GM12878 (cell line): ENCODE data around the gene QSOX1. TPM values are rescaled to one million over a fixed set of nuclear protein-coding genes. Genes with fewer than 3 reads are reported as not detected.

ENCODE experiments used
- ATAC-seq: fragments of 200-7000 bp; cut with Tn5 transposase; 3 replicates; pipeline ENCODE4 v1.9.1; 2020; ENCODE audit warnings: mild to moderate bottlenecking, moderate library complexity
- BruUV-seq: library from RNA; stranded (reverse); fragments of 400-500 nt; replicated peaks from 2 replicates; lab custom pipeline; 2021; lab: Mats Ljungman, UMichigan
- CTCF ChIA-PET: fragments of 300-600 bp; sonication (Branson Sonifier 250); formaldehyde crosslinking; extraction: SDS; loops from one replicate; lab custom pipeline; 2021; ENCODE audit warnings: inconsistent platforms; lab: Yijun Ruan, JAX
- POLR2A ChIA-PET: fragments of 350-600 bp; formaldehyde crosslinking; extraction: SDS; loops from one replicate; lab custom pipeline; 2021; ENCODE audit warnings: inconsistent platforms; lab: Charles Lee
- RAD21 ChIA-PET: fragments of 300-600 bp; sonication (Branson Sonifier 250); formaldehyde crosslinking; loops from one replicate; lab custom pipeline; 2023; ENCODE audit warnings: antibody characterized with exemption; ENCODE audit not compliant: unreplicated experiment; lab: Charles Lee
- SMC1A ChIA-PET: fragments of 300-600 bp; sonication (Branson Sonifier 250); formaldehyde crosslinking; loops from one replicate; lab custom pipeline; 2023; ENCODE audit not compliant: unreplicated experiment, uncharacterized antibody; lab: Charles Lee
- DNase-seq: peaks from one replicate; pipeline ENCODE4 v3.0.0-alpha.2; 2011; ENCODE audit warnings: low read depth, low spot score
- FAIRE-seq: peaks from 3 replicates; lab custom pipeline; 2011; peaks lifted over from hg19 to GRCh38; lab: Jason Lieb, UNC
- H2AFZ ChIP-seq: 2 replicates; pipeline ENCODE4 v1.6.0; 2011; ENCODE audit warnings: low read depth, low read length, control low read depth; ENCODE audit not compliant: control insufficient read depth
- H3K27ac ChIP-seq: 2 replicates; pipeline ENCODE4 v1.5.1; 2011; ENCODE audit warnings: control low read depth; ENCODE audit not compliant: control insufficient read depth, insufficient read depth
- H3K27me3 ChIP-seq, 2 experiments: replicated peaks in 1 of 2; 2 replicates each; pipeline versions ENCODE4 v1.6.0 to v1.6.1; 2011; ENCODE audit warnings: low read length in 1 of 2; ENCODE audit not compliant: control insufficient read depth in 2 of 2, insufficient read depth in 2 of 2
- H3K36me3 ChIP-seq, 2 experiments: 2 replicates each; pipeline ENCODE4 v1.5.1; 2011; ENCODE audit warnings: low read length in 1 of 2; ENCODE audit not compliant: control insufficient read depth in 2 of 2, insufficient read depth in 2 of 2
- H3K4me1 ChIP-seq: 2 replicates; pipeline ENCODE4 v1.6.1; 2011; ENCODE audit warnings: mild to moderate bottlenecking, low read length, moderate library complexity, mixed read lengths; ENCODE audit not compliant: control insufficient read depth, insufficient read depth
- H3K4me2 ChIP-seq: 2 replicates; pipeline ENCODE4 v1.6.0; 2011; ENCODE audit warnings: control low read depth; ENCODE audit not compliant: control insufficient read depth, insufficient read depth
- H3K4me3 ChIP-seq: fragments of 200-600 bp; sonication (generic); 2 replicates; pipeline ENCODE4 v1.5.1; 2016
- H3K79me2 ChIP-seq: 2 replicates; pipeline ENCODE4 v1.6.0; 2011; ENCODE audit warnings: low read length; ENCODE audit not compliant: control insufficient read depth, insufficient read depth
- H3K9ac ChIP-seq: 2 replicates; pipeline ENCODE4 v1.8.0; 2011; ENCODE audit warnings: low read length, control low read depth, mixed read lengths; ENCODE audit not compliant: control insufficient read depth, insufficient read depth
- H3K9me3 ChIP-seq: replicated peaks from 3 replicates; pipeline ENCODE4 v1.5.1; 2011; ENCODE audit warnings: mild to moderate bottlenecking, low read length; ENCODE audit not compliant: control insufficient read depth, insufficient read depth
- H4K20me1 ChIP-seq: 2 replicates; pipeline ENCODE4 v1.6.0; 2011; ENCODE audit not compliant: control insufficient read depth, insufficient read depth
- ATF2 ChIP-seq: IDR thresholded peaks from 2 replicates; pipeline ENCODE4 v1.6.1; 2012; ENCODE audit warnings: low read length, inconsistent platforms
- ATF7 ChIP-seq: fragments of 450-650 bp; IDR thresholded peaks from 2 replicates; pipeline ENCODE4 v1.6.1; 2016; ENCODE audit warnings: low read depth, mild to moderate bottlenecking
- BCL3 ChIP-seq: IDR thresholded peaks from 2 replicates; pipeline ENCODE4 v1.6.1; 2011; ENCODE audit warnings: borderline replicate concordance, low read depth, mild to moderate bottlenecking, moderate library complexity, low read length; ENCODE audit not compliant: insufficient read depth, poor library complexity, severe bottlenecking
- GATAD2B ChIP-seq: fragments of 450-650 bp; conservative IDR thresholded peaks from 2 replicates; pipeline ENCODE4 v1.6.1; 2017; ENCODE audit warnings: low read depth, mild to moderate bottlenecking, moderate library complexity
- HSF1 ChIP-seq: fragments of 150-350 bp; IDR thresholded peaks from 2 replicates; pipeline ENCODE4 v1.6.1; 2014; ENCODE audit warnings: mild to moderate bottlenecking, low read depth, low read length
- IRF4 ChIP-seq: IDR thresholded peaks from 2 replicates; pipeline ENCODE4 v1.6.1; 2011; ENCODE audit warnings: low read depth, low read length
- JUND ChIP-seq: IDR thresholded peaks from 2 replicates; pipeline ENCODE4 v1.6.1; 2012; ENCODE audit warnings: low read depth, mild to moderate bottlenecking, low read length, improper control_type of control experiment, moderate library complexity
- MYB ChIP-seq: fragments of 150-350 bp; IDR thresholded peaks from 2 replicates; pipeline ENCODE4 v1.6.1; 2014; ENCODE audit warnings: mild to moderate bottlenecking, low read depth, low read length, borderline replicate concordance
- POLR2AphosphoS2 ChIP-seq: IDR thresholded peaks from 2 replicates; pipeline ENCODE4 v1.6.1; 2011; ENCODE audit warnings: low read depth, mild to moderate bottlenecking, low read length, improper control_type of control experiment, moderate library complexity
- RCOR1 ChIP-seq: conservative IDR thresholded peaks from 2 replicates; pipeline ENCODE4 v1.6.1; 2012; ENCODE audit warnings: low read depth, low read length, improper control_type of control experiment
- REST ChIP-seq: IDR thresholded peaks from 2 replicates; pipeline ENCODE4 v1.6.1; 2012; ENCODE audit warnings: mild to moderate bottlenecking, low read depth, low read length
- RFX5 ChIP-seq: IDR thresholded peaks from 2 replicates; pipeline ENCODE4 v1.6.1; 2011; ENCODE audit warnings: low read depth, low read length, improper control_type of control experiment
- SMAD5 ChIP-seq: IDR thresholded peaks from 2 replicates; pipeline ENCODE4 v1.6.1; 2016; ENCODE audit warnings: antibody characterized with exemption, low read depth
- WGBS: methylation state at CpG from one replicate; pipeline ENCODE4 v1.1.6; 2016; ENCODE audit warnings: low lambda C conversion rate; ENCODE audit not compliant: insufficient replicate concordance, insufficient coverage; ENCODE audit errors: missing lambda C conversion rate; 5-methylcytosine and 5-hydroxymethylcytosine counted together
- in situ Hi-C: fragments of 300-500 bp; cut with MboI; formaldehyde crosslinking; loops from 9 replicates; pipeline ENCODE4 v1.14.3; 2018; ENCODE audit warnings: mixed read lengths
- intact Hi-C: fragments of 100-400 bp; cut with micrococcal nuclease; formaldehyde crosslinking; loops from one replicate; pipeline ENCODE4 v1.14.2; 2022; ENCODE audit not compliant: unreplicated experiment
- polyA plus RNA-seq, 11 experiments: library from polyadenylated mRNA; depleted of rRNA in 4 of 11; unstranded in 6 of 11; stranded (reverse) in 5 of 11; fragments of >200 nt; fragmentation: Nextera tagmentation in 4 of 11; fragmentation: Illumina TruSeq in 1 of 11; extraction: Ambion mirVana in 4 of 11; extraction: Trizol in 1 of 11; gene quantifications; 1 replicate in 1 of 11; 2 replicates in 10 of 11; pipeline versions ENCODE4 v1.2.1 to v1.2.3, GENCODE V29; 2011 to 2016; ENCODE audit warnings: inconsistent platforms in 2 of 11, missing spikeins in 2 of 11, low read depth in 1 of 11
- total RNA-seq, 4 experiments: library from RNA; depleted of rRNA in 3 of 4; stranded (reverse); fragments of >200 nt in 3 of 4; fragmentation: Illumina TruSeq in 1 of 4; extraction: Trizol in 1 of 4; gene quantifications; 2 replicates each; pipeline versions ENCODE4 v1.2.1 to v1.2.3, GENCODE V29; 2013 to 2021

The QSOX1 gene
- total and polyA plus RNA-seq, 10 of the 15 experiments (the other 5 are each of a cell fraction or from before 2014, with no cell fraction given): 1.8 to 31.3 (median 11.2) TPM

- TF ChIP-seq HSF1 (no peak), RCOR1 (no peak)
These were observed 89.0 kb downstream of the QSOX1 start (continued) for GRCh38 chr1:180243517-180244221.

DNA sequence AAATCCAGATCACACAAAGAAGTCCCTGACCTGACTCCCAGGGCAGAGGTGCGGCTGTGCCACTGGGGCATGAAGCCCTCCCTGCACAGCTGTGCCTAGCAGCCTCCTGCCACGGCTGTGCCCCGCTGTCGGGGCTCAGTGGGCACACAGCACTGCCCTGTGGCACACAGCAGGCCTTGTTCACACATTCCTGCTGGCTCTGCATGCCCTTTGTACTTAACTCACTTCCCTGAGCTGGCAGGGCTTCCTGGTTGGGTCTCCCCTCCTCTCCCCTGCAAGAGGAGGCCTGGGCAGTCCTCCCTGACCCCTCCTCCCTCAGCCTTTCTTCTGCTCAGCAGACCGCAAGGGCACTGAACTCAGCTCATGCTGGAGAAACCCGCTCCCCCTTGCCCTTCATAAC lies 90.2 kb downstream of the QSOX1 start:
- Histone ChIP-seq H3K4me2 (no peak overlapping the region), H4K20me1 (no peaks in the 10 kb centered on the region), H3K9me3 (no peaks in the 10 kb centered on the region), H2AFZ (no peak overlapping the region), H3K4me1 (no peaks in the 10 kb centered on the region; the same call in 1 of the 2 replicates), H3K79me2 (no peaks in the 10 kb centered on the region), H3K27me3 (peaks cover 0 to under 1% of the 10 kb centered on the region in 2 experiments; a peak in 2 of 4 replicates), H3K9ac (no peak overlapping the region), H3K36me3 (no peaks in the 10 kb centered on the region), H3K27ac (no peak overlapping the region), H3K4me3 (no peak overlapping the region)
- in situ Hi-C loops: loop anchor here (5.0 kb wide), 1 partner anchor 52 kb away; no protein-coding TSS in a partner anchor
- ChIA-PET POLR2A (no interaction called here), CTCF (interaction anchor here (1.5 kb wide), 1 partner anchor 22 kb away, joined by 4 read pairs; no protein-coding TSS in a partner anchor), RAD21 (no interaction called here), SMC1A (no interaction called here)
- DNase-seq: no peak
- 37% methylated on average over 6 of the region's 6 CpGs for WGBS
- no peak for ATAC-seq
- FAIRE-seq: no peak
- no TSS peak for BruUV-seq
- intact Hi-C loops: no loop called here
- TF ChIP-seq JUND (no peak), MYB (no peak), GATAD2B (no peak), RFX5 (no peak), POLR2AphosphoS2 (no peak), IRF4 (no peak), SMAD5 (no peak), REST (no peak), BCL3 (no peak), ATF7 (no peak), ATF2 (no peak)
